ENCODE data around the gene C11orf42. TPM values are rescaled to one million over a fixed set of nuclear protein-coding genes. Genes with fewer than 3 reads are reported as not detected.

Gene C11orf42
- total RNA-seq, 1 experiment from 2014 or later, result not detected

GRCh38 chr11:6228520-6228919 is 23.2 kb downstream of the C11orf42 start:
- H2BK20ac ChIP-seq (ENCODE audit: low read depth, low read length, poor library complexity, severe bottlenecking), result no peak overlapping the region
- H2BK120ac ChIP-seq (ENCODE audit: low read depth, low read length, poor library complexity, severe bottlenecking), result no peak overlapping the region
- TF ChIP-seq CTCF (conservative IDR thresholded peaks at IDR 0.05), result no peak
- Mint-ChIP-seq H3K9me3 (no peaks in the 10 kb centered on the region), H3K27me3 (ENCODE audit: low read depth) (no peaks in the 10 kb centered on the region), H3K36me3 (ENCODE audit: insufficient read depth in 1 of 3, low read depth in 3 of 3) (peaks cover under 1 to 8% (median 6%) of the 10 kb centered on the region in 3 experiments; a peak in 4 of 7 replicates), H3K4me1 (peaks cover under 1 to 5% of the 10 kb centered on the region in 2 experiments; a peak in 3 of 4 replicates), H3K27ac (no peak overlapping the region), H3K4me3 (no peak overlapping the region)
- H3K79me1 ChIP-seq (ENCODE audit: insufficient read depth, low read depth, low read length, poor library complexity, severe bottlenecking), result no peaks in the 10 kb centered on the region
- H2AK5ac ChIP-seq (ENCODE audit: insufficient read length, low read length), result no peak overlapping the region
- no peak overlapping the region for H3T11ph ChIP-seq (ENCODE audit: low read length)
- no peak overlapping the region for H3K27ac ChIP-seq (ENCODE audit: insufficient read length, low read depth, low read length)
- H3K9ac ChIP-seq (ENCODE audit: extremely low read depth, insufficient read length, low read length), result no peak overlapping the region
- H3K14ac ChIP-seq (ENCODE audit: insufficient read depth, low read length), result no peak overlapping the region
- H2BK5ac ChIP-seq (ENCODE audit: insufficient read length, low read length), result no peak overlapping the region
- no peak overlapping the region for H3K4me2 ChIP-seq (ENCODE audit: insufficient read depth, insufficient read length, low read length)
- no peak overlapping the region for H3K56ac ChIP-seq (ENCODE audit: insufficient read length, low read depth, low read length)
- H3K9me3 ChIP-seq (ENCODE audit: control insufficient read depth, low read depth, low read length), result no peaks in the 10 kb centered on the region
- H4K91ac ChIP-seq (ENCODE audit: insufficient read length, low read depth, low read length), result no peak overlapping the region
- no peak overlapping the region for H3K18ac ChIP-seq (ENCODE audit: insufficient read length, low read depth, low read length)
- no peak overlapping the region for H2BK12ac ChIP-seq (ENCODE audit: insufficient read length, low read depth, low read length)
- no peak for DNase-seq
- no peak overlapping the region for H4K5ac ChIP-seq (ENCODE audit: insufficient read length, low read depth, low read length)
- no peaks in the 10 kb centered on the region for H3K23me2 ChIP-seq (ENCODE audit: insufficient read length, low read depth, low read length, poor library complexity, severe bottlenecking)
- H3K4me1 ChIP-seq (ENCODE audit: insufficient read depth, low read length), result no peaks in the 10 kb centered on the region
- no peaks in the 10 kb centered on the region for H4K20me1 ChIP-seq (ENCODE audit: control insufficient read depth, insufficient read depth, insufficient read length)
- whole genome bisulfite sequencing (ENCODE audit: extremely low coverage, insufficient read length, low lambda C conversion rate), result no CpG with 5 or more reads among the region's 3 CpGs
- no peak overlapping the region for H2BK15ac ChIP-seq (ENCODE audit: low read depth, low read length)
- no peaks in the 10 kb centered on the region for H3K27me3 ChIP-seq (ENCODE audit: insufficient read depth, low read length)
- peaks cover 9% of the 10 kb centered on the region; the same call in 1 of the 2 replicates for H3K79me2 ChIP-seq (ENCODE audit: insufficient read depth, low read length)
- no peak overlapping the region for H4K8ac ChIP-seq (replicated peaks; ENCODE audit: insufficient read length, low read depth, low read length)
- H2AFZ ChIP-seq (ENCODE audit: low read length), result no peak overlapping the region
- H3K23ac ChIP-seq (ENCODE audit: insufficient read length, low read depth, low read length), result no peak overlapping the region
- H3K4ac ChIP-seq (ENCODE audit: low read depth, low read length), result no peak overlapping the region
